Mesothelial cell of epicardium (in vitro differentiated cells): ENCODE results near the gene SELENOI. TPM values are rescaled to one million over a fixed set of nuclear protein-coding genes. Genes with fewer than 3 reads are reported as not detected.
"Not testable (repeated sequence)": the region's sequence is repeated elsewhere in the genome, so short reads cannot be mapped to it uniquely, and the experiment has no call there.

Experiments
- DNase-seq, 2 experiments: peaks; one replicate each; pipeline ENCODE4 v3.0.0; 2021; ENCODE audit warnings: low spot score in 2 of 2; ENCODE audit not compliant: unreplicated experiment in 2 of 2
- H3K27ac Mint-ChIP-seq: 2 replicates; pipeline ENCODE4 v1.8.0; 2021; ENCODE audit warnings: mixed read lengths
- H3K27me3 Mint-ChIP-seq: 2 replicates; pipeline ENCODE4 v1.8.0; 2021; ENCODE audit warnings: low read depth, mixed read lengths
- H3K36me3 Mint-ChIP-seq: 2 replicates; pipeline ENCODE4 v1.8.0; 2021; ENCODE audit warnings: mixed read lengths
- H3K4me1 Mint-ChIP-seq: 2 replicates; pipeline ENCODE4 v1.8.0; 2021; ENCODE audit warnings: mixed read lengths
- H3K4me3 Mint-ChIP-seq: 2 replicates; pipeline ENCODE4 v1.8.0; 2021; ENCODE audit warnings: mild to moderate bottlenecking, moderate library complexity, mixed read lengths
- H3K9me3 Mint-ChIP-seq: 2 replicates; pipeline ENCODE4 v1.8.0; 2021; ENCODE audit warnings: mixed read lengths
- CTCF ChIP-seq: fragments of 200-600 bp; sonication (generic); IDR thresholded peaks from one replicate; pipeline ENCODE4 v1.5.0; 2021; ENCODE audit warnings: antibody characterized with exemption; ENCODE audit not compliant: unreplicated experiment
- total RNA-seq: library from RNA; stranded (reverse); gene quantifications from 3 replicates; pipeline ENCODE4 v1.2.1, GENCODE V29; 2021

SELENOI gene
- total RNA-seq, 1 donor from 2014 or later: 32.0 TPM

DNA sequence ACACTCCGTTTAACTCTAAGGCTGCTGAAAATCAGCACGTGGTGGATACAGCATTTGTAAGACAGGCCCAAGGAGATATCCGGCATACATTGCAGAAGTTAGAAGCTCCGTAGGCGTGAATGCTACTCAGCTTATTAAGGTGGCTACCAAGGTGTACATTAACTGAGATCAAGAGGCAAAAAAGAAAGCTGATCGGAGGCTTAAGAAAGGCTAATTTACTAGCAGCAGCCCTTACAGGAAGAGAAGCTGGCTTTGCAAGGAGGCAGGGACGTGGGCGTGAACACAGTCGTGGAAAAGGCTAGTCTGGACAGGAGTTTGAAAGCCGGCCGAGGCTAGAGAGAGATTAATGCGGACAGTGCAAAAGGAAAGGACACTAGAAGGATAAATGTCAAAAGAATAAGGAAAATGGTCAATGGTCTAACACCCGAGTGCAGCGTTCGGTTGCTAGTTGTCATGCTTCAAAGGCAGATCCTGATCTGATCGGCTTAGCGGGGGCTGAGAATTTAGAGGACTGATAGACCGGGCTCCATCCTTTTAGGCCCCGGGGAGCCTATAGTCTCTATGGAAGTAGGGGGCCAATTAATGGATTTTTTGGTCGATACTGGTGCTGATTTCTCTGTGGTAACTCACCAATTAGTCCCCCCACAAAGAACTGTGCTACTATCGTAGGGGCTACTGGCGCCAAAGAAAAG, 45.6 kb upstream of the SELENOI start:
- H3K4me3 Mint-ChIP-seq: no peak overlapping the region
- no peak overlapping the region for H3K27ac Mint-ChIP-seq
- no peak for TF ChIP-seq CTCF
- peaks cover 20% of the 10 kb centered on the region for H3K4me1 Mint-ChIP-seq
- H3K9me3 Mint-ChIP-seq: no peaks in the 10 kb centered on the region
- H3K27me3 Mint-ChIP-seq: no peaks in the 10 kb centered on the region
- DNase-seq: no peak
- peaks cover 7% of the 10 kb centered on the region for H3K36me3 Mint-ChIP-seq

DNA sequence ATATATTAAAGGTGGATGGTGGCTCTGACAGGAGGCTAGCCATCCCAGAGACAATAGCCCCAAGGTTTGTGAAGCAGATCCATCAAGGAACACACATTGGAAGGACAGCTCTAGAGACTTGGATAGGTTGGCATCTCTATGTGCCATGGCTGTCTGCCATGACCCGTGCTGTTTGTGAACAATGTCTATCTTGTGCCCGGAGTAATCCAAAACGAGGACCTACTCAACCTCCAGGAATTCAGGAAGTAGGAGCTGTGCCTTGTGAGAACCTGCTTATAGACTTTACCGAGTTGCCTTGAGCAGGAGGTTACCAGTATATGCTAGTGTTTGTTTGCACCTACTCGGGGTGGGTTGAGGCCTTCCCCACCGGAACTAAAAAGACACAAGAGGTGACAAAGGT, 43.1 kb upstream of the SELENOI start:
- H3K4me1 Mint-ChIP-seq: peaks cover 22% of the 10 kb centered on the region

GRCh38 chr2:26305094-26305493, 40.8 kb upstream of the SELENOI start:
- H3K27me3 Mint-ChIP-seq, DNase-seq, H3K4me3 Mint-ChIP-seq, H3K9me3 Mint-ChIP-seq, H3K36me3 Mint-ChIP-seq: not testable (repeated sequence)
- Mint-ChIP-seq H3K27ac (peak overlapping the region; percentile 88), H3K4me1 (peaks cover 22% of the 10 kb centered on the region)

More for the DNA sequence above, 43.1 kb upstream of the SELENOI start:
- Mint-ChIP-seq H3K9me3 (no peaks in the 10 kb centered on the region), H3K4me3 (no peak overlapping the region), H3K36me3 (peaks cover 7% of the 10 kb centered on the region), H3K27me3 (no peaks in the 10 kb centered on the region), H3K27ac (no peak overlapping the region)
- no peak for TF ChIP-seq CTCF
- no peak for DNase-seq

DNA sequence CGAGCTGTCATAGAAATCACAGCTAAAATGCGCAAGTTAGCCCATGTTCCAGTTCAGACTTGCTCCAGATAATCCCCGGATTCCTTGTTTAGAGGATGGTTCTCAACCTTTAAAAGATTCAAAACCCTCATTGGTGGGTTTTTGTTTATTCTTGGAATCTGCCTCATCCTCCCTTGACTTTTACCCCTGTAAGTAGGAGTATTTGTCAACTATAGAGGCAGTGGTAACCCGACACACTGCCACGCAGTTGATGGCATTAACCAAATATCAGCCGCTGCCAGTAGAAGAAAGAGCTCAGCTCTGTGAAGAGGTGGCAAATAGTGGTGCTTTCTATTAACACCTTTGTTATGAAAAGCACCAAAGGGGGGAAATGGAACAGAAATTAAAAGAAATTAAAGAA, 40.4 kb upstream of the SELENOI start:
- H3K4me1 Mint-ChIP-seq: peaks cover 22% of the 10 kb centered on the region
- H3K36me3 Mint-ChIP-seq: peaks cover 7% of the 10 kb centered on the region
- H3K9me3 Mint-ChIP-seq: no peaks in the 10 kb centered on the region
- no peaks in the 10 kb centered on the region for H3K27me3 Mint-ChIP-seq
- H3K27ac Mint-ChIP-seq: peak overlapping the region; percentile 88
- DNase-seq: no peak
- TF ChIP-seq CTCF: no peak
- no peak overlapping the region for H3K4me3 Mint-ChIP-seq

DNA sequence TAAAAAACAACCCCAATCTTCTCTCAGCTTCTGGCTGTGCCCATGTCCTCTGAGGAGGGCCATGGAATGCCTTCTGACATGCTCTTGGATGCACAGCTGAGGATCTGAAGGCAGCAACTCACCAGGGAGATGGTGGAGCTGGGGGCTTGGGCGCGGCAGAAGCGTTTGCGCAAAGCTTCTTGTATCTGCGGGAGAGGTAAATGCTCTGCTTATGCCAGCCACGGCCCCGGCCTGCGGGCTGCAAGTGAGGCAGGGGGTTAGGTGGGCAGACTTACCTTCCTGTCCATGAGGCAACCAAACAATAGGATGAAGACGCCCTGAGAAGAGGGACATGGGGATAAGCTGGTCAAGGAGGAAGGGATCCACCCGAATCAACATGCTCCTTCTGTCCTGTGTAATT, 36.0 kb upstream of the SELENOI start:
- no peak overlapping the region for H3K4me3 Mint-ChIP-seq
- peaks cover 15% of the 10 kb centered on the region for H3K4me1 Mint-ChIP-seq
- no peak for DNase-seq
- no peak overlapping the region for H3K27ac Mint-ChIP-seq
- H3K36me3 Mint-ChIP-seq: peaks cover 3% of the 10 kb centered on the region
- no peaks in the 10 kb centered on the region for H3K9me3 Mint-ChIP-seq
- TF ChIP-seq CTCF: no peak
- H3K27me3 Mint-ChIP-seq: no peaks in the 10 kb centered on the region

- H3K27ac Mint-ChIP-seq: no peak overlapping the region
- no peaks in the 10 kb centered on the region for H3K9me3 Mint-ChIP-seq
- H3K4me1 Mint-ChIP-seq: peaks cover 14% of the 10 kb centered on the region
- H3K4me3 Mint-ChIP-seq: no peak overlapping the region
- H3K36me3 Mint-ChIP-seq: peaks cover 3% of the 10 kb centered on the region
- no peak for DNase-seq
- no peak for TF ChIP-seq CTCF
- H3K27me3 Mint-ChIP-seq: no peaks in the 10 kb centered on the region
Measured at GRCh38 chr2:26312471-26312870, 33.5 kb upstream of the SELENOI start.
